MCF 10A (cell line): ENCODE data around the gene HSPBAP1. TPM values are rescaled to one million over a fixed set of nuclear protein-coding genes. Genes with fewer than 3 reads are reported as not detected.
A peak's percentile ranks its signal among the peaks of the same experiment; 100 is the strongest.

Source experiments
- BruUV-seq: library from RNA; stranded (reverse); fragments of 400-500 nt; replicated peaks from 2 replicates; lab custom pipeline; 2021; lab: Mats Ljungman, UMichigan
- CTCF ChIA-PET: fragments of 300-600 bp; sonication (Branson Sonifier 250); formaldehyde crosslinking; extraction: SDS; loops from one replicate; lab custom pipeline; 2021; ENCODE audit warnings: antibody characterized with exemption, inconsistent platforms; lab: Yijun Ruan, JAX
- POLR2A ChIA-PET: fragments of 300-600, 350-650 bp; sonication (Branson Sonifier 250); formaldehyde crosslinking; extraction: SDS; loops from one replicate; lab custom pipeline; 2020; ENCODE audit warnings: antibody characterized with exemption, inconsistent platforms; lab: Yijun Ruan, JAX
- DNase-seq: peaks from one replicate; pipeline ENCODE4 v3.0.0-alpha.2; 2018; ENCODE audit not compliant: unreplicated experiment
- H3K27ac Mint-ChIP-seq: one replicate; pipeline ENCODE4 v1.8.0; 2022; ENCODE audit warnings: mild to moderate bottlenecking, low read depth, mixed read lengths; ENCODE audit not compliant: unreplicated experiment
- H3K27me3 Mint-ChIP-seq: one replicate; pipeline ENCODE4 v1.8.0; 2022; ENCODE audit warnings: mixed read lengths; ENCODE audit not compliant: insufficient read depth, unreplicated experiment
- H3K36me3 Mint-ChIP-seq: one replicate; pipeline ENCODE4 v1.8.0; 2022; ENCODE audit warnings: mild to moderate bottlenecking, moderate library complexity, mixed read lengths; ENCODE audit not compliant: insufficient read depth, unreplicated experiment
- H3K4me1 Mint-ChIP-seq: one replicate; pipeline ENCODE4 v1.8.0; 2022; ENCODE audit warnings: mixed read lengths; ENCODE audit not compliant: insufficient read depth, unreplicated experiment
- H3K4me3 Mint-ChIP-seq: one replicate; pipeline ENCODE4 v1.8.0; 2022; ENCODE audit warnings: mild to moderate bottlenecking, moderate library complexity, mixed read lengths; ENCODE audit not compliant: unreplicated experiment
- H3K9me3 Mint-ChIP-seq: one replicate; pipeline ENCODE4 v1.8.0; 2022; ENCODE audit warnings: mixed read lengths; ENCODE audit not compliant: unreplicated experiment
- intact Hi-C: fragments of 100-400 bp; cut with micrococcal nuclease; formaldehyde crosslinking; loops from 2 replicates; pipeline ENCODE4 v1.14.1; 2022
- total RNA-seq: library from RNA; stranded (reverse); gene quantifications from 2 replicates; pipeline ENCODE4 v1.2.3, GENCODE V29; 2022
- TF ChIP-seq, protein P1 (sequence below): fragments of 200-600 bp; IDR thresholded peaks from one replicate; pipeline ENCODE4 v1.8.0; 2022; ENCODE audit warnings: antibody characterized with exemption, mild to moderate bottlenecking; ENCODE audit not compliant: unreplicated experiment

HSPBAP1 gene
- total RNA-seq, 1 experiment from 2014 or later = 11.3 TPM

DNA sequence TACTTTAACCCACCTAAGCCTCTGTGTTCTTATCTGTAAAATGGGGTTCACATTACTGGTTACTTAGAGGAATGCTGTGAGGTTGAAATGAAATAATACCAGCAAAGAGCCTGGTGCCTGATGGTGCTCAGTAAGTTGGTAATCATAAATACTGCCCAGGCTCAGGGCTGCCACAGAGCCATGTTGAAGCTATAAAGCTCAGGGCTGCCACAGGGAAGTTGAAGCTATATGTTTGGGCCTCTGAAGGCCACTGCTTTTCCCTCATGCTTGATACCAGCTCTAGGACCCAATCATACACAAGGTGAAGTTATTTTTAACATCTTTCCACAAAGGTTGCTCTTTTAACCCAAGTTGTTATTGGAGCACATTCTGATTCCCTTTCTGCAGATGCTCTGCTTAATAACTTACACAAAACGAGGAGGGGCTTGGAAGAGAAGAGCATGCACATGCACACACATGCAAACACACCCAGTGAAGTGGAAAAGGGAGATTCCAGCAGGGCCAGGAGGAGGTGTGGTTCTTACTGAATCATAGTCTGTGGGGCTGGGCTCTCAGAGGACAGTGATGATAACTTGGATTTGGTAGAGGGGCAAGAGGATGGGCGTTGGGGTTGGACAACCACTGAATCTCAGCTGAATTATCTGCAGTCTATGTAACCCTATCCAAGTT lies 95.5 kb downstream of the HSPBAP1 start:
- no peaks in the 10 kb centered on the region for H3K4me1 Mint-ChIP-seq
- H3K9me3 Mint-ChIP-seq = no peaks in the 10 kb centered on the region
- DNase-seq = peak; percentile 26
- ChIA-PET POLR2A (interaction anchor here (0.5 to 1.9 kb wide), 5 partner anchors 11 to 1188 kb away, joined by 3 to 8 read pairs (median 3); partner anchors contain the start of gene PARP14), CTCF (interaction anchor here (0.8 to 1.9 kb wide), 3 partner anchors 14 to 139 kb away, joined by 3 to 6 read pairs (median 5); no protein-coding TSS in a partner anchor)
- no TSS peak for BruUV-seq
- H3K27me3 Mint-ChIP-seq = no peaks in the 10 kb centered on the region
- TF ChIP-seq, protein P1, sequence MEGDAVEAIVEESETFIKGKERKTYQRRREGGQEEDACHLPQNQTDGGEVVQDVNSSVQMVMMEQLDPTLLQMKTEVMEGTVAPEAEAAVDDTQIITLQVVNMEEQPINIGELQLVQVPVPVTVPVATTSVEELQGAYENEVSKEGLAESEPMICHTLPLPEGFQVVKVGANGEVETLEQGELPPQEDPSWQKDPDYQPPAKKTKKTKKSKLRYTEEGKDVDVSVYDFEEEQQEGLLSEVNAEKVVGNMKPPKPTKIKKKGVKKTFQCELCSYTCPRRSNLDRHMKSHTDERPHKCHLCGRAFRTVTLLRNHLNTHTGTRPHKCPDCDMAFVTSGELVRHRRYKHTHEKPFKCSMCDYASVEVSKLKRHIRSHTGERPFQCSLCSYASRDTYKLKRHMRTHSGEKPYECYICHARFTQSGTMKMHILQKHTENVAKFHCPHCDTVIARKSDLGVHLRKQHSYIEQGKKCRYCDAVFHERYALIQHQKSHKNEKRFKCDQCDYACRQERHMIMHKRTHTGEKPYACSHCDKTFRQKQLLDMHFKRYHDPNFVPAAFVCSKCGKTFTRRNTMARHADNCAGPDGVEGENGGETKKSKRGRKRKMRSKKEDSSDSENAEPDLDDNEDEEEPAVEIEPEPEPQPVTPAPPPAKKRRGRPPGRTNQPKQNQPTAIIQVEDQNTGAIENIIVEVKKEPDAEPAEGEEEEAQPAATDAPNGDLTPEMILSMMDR = no peak
- peaks cover 34% of the 10 kb centered on the region for H3K36me3 Mint-ChIP-seq
- no peak overlapping the region for H3K27ac Mint-ChIP-seq
- intact Hi-C loops = no loop called here
- H3K4me3 Mint-ChIP-seq = no peak overlapping the region

DNA sequence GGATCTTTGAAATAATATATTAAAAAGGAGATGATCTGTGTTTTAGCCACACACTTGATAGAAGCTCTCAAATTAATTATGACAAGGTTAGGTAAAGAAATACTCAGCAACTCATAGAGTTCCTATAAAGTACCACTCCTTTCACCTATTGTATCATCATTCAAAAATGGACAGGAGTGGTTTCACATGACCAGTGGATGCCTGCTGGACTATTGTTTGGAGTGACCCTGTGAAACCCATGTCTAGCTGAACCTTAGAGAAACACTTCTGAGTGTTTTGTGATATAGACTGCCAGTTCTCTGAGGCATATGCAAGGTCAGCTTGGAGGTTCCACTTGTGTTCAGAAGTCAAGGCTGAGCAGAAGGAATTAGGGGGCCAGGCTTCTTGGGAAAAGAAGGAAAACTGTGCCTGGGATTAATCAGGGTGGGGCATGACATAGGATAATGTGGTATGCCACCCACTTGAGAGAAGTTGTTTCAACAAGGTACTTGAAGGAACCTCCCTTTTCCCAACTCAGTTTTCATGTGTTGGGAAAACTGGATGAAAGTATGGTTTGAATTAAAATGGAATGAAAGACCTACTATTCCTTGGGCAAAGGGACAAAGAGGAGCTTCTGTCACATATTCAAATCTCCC lies 97.6 kb downstream of the HSPBAP1 start:
- Mint-ChIP-seq H3K27me3 (no peaks in the 10 kb centered on the region), H3K27ac (no peak overlapping the region), H3K4me1 (peaks cover 3% of the 10 kb centered on the region), H3K9me3 (no peaks in the 10 kb centered on the region), H3K4me3 (no peak overlapping the region), H3K36me3 (peaks cover 44% of the 10 kb centered on the region)
- ChIA-PET POLR2A (interaction anchor here (1.9 kb wide), 1 partner anchor 280 kb away, joined by 6 read pairs; no protein-coding TSS in a partner anchor), CTCF (interaction anchor here (0.7 to 0.9 kb wide), 2 partner anchors 19 to 246 kb away, joined by 3 read pairs; no protein-coding TSS in a partner anchor)
- BruUV-seq = no TSS peak
- DNase-seq = no peak
- TF ChIP-seq, protein P1 = no peak
- intact Hi-C loops = no loop called here

DNA sequence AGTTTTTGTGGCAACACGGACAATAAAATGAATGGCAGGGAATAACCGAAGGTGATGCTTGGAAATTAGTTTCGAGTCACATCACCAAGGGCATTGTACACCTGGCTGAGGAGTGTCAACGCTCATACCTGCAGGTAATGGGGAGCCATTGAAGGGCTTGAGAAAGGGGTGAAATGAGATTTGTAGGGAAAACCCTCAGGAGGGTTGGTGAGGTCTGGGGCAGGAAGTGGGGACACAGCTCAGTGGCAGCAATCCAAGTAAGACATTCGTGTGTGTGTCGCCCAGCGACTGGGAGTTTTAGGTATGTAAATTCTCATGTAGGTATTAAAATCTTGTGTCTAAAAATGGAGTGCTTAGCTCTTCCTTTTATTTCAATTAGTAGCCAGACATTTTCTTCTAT lies 98.7 kb downstream of the HSPBAP1 start:
- intact Hi-C loops = no loop called here
- Mint-ChIP-seq H3K4me3 (no peak overlapping the region), H3K27ac (no peak overlapping the region), H3K36me3 (peaks cover 46% of the 10 kb centered on the region), H3K9me3 (no peaks in the 10 kb centered on the region), H3K27me3 (no peaks in the 10 kb centered on the region), H3K4me1 (peaks cover 5% of the 10 kb centered on the region)
- TF ChIP-seq, protein P1 = no peak
- no peak for DNase-seq
- no TSS peak for BruUV-seq
- ChIA-PET CTCF (interaction anchor here (0.7 to 0.9 kb wide), 3 partner anchors 17 to 90 kb away, joined by 3 to 4 read pairs (median 3); no protein-coding TSS in a partner anchor), POLR2A (no interaction called here)

DNA sequence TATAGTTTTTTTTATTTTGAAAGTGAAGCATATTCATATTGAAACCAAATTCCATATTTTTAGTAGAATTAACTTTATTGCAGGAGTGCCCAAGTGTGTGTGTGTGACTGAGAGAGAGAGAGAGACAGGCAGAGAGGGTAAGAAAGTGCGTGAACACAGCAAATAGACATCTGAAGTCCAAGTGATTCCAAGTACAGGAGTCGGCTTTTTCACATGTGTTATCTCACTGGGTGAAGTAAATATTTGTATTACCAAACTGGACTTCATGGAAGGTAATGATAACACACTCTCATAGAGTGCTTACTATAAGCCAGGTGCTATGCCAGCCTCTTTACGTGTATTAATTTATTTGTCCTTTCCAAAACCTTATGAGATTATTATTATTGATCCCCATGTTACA lies 101.0 kb downstream of the HSPBAP1 start:
- ChIA-PET CTCF (no interaction called here), POLR2A (no interaction called here)
- intact Hi-C loops = no loop called here
- H3K4me1 Mint-ChIP-seq = peaks cover 13% of the 10 kb centered on the region
- TF ChIP-seq, protein P1 = no peak
- no peak for DNase-seq
- no peak overlapping the region for H3K27ac Mint-ChIP-seq
- H3K4me3 Mint-ChIP-seq = no peak overlapping the region
- H3K27me3 Mint-ChIP-seq = no peaks in the 10 kb centered on the region
- H3K9me3 Mint-ChIP-seq = no peaks in the 10 kb centered on the region
- no TSS peak for BruUV-seq
- peaks cover 40% of the 10 kb centered on the region for H3K36me3 Mint-ChIP-seq
